ENCODE measurements around the gene ACACB.

ACACB gene

DNA sequence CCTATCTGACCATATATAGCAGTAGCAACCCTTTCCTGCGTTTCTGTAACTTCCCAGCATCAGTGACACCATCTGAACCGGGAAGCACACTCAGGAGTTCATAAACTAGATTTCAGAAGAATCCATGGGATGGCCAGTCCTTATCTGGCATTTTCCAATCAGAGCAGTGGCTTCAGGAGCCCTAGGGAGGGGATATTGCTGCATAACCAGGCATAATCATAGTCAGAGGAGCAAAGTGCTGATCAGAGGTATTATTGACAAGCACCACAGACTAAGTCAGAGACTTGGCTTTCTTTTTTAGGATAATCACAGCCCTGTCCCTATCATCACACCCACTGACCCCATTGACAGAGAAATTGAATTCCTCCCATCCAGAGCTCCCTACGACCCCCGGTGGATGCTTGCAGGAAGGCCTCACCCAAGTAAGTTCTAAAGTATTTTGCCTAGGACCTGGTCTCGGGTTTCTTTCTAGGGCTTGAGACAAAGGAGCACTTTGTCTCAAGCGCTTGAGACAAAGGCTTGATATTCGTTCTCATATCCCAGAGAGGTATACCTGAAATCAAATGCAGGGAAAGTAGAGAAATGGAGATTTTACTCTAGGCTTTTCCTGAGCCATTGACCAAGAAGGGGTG lies 137.6 kb downstream of the ACACB start:
- DNase-seq (ENCODE audit: low read depth in 2 of 3, low spot score in 2 of 3): no peak

DNA sequence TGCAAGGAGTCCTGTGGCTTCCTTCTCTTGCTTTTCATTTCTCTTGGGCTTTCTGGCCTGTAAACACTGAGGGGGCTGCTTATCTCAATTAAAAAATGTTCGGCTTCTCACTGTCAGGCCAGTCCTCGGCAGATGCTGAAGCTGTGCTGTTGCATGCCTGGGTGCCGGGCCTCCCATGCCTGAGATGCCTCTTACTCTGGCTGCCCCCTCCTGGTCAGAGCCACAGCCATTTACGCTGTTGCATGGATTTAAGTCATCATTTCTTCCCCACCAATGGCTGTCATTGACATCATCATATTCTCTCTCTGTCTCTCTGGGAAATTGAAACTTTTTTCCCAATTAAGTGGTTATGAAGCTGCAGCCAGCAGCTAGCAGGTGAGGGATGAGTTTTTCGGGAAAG lies 139.0 kb downstream of the ACACB start:
- no peak for DNase-seq (ENCODE audit: low read depth in 2 of 3, low spot score in 2 of 3)

DNA sequence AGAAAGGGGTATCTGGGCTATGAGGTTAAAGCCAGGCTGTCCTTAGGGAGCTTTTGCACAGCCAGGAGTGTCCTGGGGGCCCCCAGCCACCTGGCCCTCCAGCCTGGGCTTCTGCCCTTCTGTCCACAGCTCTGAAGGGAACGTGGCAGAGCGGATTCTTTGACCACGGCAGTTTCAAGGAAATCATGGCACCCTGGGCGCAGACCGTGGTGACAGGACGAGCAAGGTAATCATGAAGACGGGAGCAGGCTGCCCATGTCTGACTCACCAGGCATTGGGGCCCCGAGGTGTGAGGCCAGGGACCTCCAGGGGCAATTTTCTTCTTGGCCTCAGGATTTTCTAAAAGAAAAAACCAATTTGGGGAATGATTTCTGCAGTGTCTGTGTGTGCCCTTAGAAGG lies 139.6 kb downstream of the ACACB start:
- DNase-seq (ENCODE audit: low read depth in 2 of 3, low spot score in 2 of 3): no peak

DNA sequence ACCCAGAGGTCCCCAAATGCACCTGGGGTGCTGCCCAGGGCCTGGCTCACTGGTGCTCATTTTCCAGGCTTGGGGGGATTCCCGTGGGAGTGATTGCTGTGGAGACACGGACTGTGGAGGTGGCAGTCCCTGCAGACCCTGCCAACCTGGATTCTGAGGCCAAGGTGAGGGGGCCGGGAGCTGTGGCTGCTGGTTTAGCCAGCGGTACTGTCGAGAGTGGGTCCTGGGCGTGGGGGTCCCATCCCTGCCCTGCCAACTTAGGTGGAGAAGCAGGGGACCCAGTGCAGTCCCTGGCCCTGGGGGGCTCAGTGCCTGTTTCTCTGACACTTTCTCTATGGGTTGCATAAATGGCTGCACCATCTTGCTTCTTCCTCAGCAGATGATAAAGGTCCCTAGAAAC lies 141.8 kb downstream of the ACACB start:
- no peak for DNase-seq (ENCODE audit: low read depth in 2 of 3, low spot score in 2 of 3)

DNA sequence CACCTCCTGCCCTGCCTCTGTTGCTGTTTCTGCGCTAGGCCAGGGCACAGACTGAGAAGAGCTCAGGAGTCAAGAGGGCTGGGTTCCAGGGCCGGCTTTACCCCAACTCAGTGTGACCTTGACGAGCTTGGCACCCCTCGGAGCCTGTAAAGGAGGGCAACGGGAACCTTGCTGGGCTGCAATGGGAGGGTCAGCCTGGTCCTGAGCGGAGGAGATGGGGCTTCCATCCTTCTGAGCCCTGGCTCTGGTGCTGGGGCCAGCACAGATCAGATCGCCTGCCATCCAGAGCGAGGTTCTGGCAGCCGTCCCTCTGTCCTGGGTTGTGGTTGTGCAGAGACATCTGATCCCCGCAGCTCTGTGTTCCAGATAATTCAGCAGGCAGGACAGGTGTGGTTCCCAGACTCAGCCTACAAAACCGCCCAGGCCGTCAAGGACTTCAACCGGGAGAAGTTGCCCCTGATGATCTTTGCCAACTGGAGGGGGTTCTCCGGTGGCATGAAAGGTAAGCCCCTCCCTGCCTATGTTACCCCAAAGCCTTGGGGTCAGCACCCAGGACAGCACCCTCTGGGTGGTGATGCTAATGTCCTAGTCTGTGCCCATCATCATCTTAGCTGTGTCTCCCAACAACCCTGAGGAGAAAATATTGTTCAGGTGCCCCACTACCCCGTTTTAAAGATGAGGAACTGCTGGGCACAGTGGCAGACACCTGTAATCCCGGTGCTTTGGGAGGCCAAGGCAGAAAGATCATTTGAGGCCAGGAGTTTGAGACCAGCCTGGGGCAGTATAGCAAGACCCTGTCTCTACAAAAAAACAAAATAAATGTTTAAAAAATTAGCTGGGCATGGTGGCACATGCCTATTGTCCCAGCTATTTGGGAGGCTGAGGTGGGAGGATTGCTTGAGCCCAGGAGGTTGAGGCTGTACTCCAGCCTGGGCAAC lies 142.5 kb downstream of the ACACB start:
- DNase-seq (ENCODE audit: low read depth in 2 of 3, low spot score in 2 of 3): no peak

DNA sequence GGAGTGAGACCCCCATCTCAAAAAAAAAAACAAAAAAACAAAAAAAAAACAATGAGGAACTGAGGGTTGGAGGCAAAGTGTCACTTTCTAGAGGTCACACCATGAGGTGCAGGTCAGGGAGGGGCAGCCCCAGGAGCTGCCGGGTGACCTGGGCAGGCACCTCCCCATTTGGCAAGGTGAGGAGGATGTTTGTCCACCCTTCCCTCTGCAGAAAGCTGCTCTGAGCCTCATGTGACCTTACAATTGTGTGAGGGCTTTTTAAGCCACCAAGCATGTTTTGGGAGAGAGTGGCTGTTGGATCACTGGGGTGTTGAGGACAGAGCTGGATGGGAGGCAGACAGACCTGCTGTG lies 143.1 kb downstream of the ACACB start:
- no peak for DNase-seq (ENCODE audit: low read depth in 2 of 3, low spot score in 2 of 3)

- DNase-seq (ENCODE audit: low read depth in 2 of 3, low spot score in 2 of 3): no peak
Observed at GRCh38 chr12:109261087-109261486, 144.7 kb downstream of the ACACB start.

GRCh38 chr12:109261939-109262338 lies 145.6 kb downstream of the ACACB start:
- DNase-seq (ENCODE audit: low read depth in 2 of 3, low spot score in 2 of 3): no peak

GRCh38 chr12:109263439-109263838 lies 147.1 kb downstream of the ACACB start:
- DNase-seq (ENCODE audit: low read depth in 2 of 3, low spot score in 2 of 3): no peak

DNA sequence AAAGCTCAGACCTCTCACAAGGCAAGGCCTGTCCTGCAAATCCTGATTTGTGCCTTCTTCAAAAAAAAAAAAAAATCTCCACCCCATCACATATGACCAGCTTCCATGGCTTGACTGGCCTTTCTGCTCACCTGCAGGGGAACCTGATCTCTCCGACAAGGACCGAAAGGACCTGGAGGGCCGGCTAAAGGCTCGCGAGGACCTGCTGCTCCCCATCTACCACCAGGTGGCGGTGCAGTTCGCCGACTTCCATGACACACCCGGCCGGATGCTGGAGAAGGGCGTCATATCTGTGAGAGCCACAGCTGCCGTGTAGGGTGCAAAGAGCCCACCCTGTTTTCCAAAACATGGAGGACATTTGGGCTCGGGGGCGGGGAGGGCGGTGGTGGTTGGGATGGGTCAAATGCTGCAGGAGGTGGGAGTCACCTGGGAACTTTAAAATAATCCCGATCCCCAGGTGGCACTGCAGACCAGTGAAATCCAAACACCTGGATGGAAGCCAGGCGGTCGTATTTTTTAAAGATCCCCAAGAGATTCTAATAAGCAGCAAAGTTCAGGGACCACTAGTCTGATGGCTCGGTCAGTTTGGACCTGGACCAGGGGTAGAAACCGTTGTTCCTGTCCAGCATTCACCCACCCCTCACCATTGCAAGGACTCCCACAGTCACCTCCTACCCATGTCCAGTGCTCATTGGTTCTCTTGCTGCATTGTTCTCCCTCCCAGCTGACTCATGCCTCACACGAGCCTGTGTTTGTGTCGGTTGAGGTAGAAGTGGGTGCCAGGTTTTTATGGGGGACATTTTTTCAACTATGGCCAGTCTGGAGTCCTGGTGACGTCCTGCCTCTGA lies 147.9 kb downstream of the ACACB start:
- peak; percentile 13 to 48 (median 20) for DNase-seq (ENCODE audit: low read depth in 2 of 3, low spot score in 2 of 3)

DNA sequence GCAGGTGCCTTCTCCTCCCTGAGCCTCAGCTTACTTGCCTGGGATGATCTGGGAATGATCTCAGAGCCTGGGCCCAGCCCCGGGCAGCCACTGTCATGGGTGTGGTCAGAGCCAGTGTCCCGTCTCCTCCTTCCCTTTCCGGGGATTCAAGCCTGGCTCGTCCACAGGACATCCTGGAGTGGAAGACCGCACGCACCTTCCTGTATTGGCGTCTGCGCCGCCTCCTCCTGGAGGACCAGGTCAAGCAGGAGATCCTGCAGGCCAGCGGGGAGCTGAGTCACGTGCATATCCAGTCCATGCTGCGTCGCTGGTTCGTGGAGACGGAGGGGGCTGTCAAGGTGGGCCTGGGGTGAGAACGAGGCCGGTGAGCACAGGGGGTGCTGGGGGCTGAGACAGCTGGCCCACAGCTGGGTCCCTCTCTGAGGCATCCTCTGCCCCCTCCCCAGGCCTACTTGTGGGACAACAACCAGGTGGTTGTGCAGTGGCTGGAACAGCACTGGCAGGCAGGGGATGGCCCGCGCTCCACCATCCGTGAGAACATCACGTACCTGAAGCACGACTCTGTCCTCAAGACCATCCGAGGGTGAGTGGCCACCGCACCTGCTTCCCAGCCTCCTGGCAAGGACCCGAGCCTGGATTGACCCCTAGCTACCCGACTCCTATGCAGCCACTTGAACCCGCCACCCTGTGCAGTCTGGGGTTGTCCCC lies 148.7 kb downstream of the ACACB start:
- DNase-seq (ENCODE audit: low read depth in 2 of 3, low spot score in 2 of 3): no peak

DNA sequence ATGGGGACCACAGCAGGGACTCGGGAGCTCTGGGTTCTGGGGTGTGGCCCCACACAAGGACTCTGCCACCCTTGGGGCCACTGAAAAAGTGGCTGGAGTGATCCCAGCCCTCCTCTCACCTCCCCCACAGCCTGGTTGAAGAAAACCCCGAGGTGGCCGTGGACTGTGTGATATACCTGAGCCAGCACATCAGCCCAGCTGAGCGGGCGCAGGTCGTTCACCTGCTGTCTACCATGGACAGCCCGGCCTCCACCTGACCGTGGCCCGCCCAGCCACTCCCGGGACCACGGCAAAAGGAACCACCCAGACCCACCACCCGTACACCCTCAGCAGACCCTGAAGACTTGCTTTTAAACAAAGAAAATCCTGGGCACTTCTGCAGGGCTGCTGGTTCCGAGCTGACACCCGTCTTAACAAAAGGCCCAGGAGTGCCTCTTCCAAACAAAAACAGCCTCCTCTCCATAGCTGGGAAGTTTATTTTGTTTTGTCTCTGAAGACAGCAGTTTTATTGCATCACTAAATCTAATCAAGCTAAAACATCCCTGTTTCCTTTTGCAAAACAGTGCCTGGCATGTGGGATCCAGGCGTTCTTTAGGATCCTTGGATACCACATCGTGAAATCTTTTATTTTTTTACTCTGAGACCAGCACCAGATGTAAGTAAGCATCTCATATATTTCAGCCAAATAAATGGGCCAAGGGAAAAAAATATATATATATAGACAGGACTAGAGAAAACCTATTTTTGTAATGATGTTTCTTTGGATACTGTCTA lies 149.9 kb downstream of the ACACB start:
- no peak for DNase-seq (ENCODE audit: low read depth in 2 of 3, low spot score in 2 of 3)

DNA sequence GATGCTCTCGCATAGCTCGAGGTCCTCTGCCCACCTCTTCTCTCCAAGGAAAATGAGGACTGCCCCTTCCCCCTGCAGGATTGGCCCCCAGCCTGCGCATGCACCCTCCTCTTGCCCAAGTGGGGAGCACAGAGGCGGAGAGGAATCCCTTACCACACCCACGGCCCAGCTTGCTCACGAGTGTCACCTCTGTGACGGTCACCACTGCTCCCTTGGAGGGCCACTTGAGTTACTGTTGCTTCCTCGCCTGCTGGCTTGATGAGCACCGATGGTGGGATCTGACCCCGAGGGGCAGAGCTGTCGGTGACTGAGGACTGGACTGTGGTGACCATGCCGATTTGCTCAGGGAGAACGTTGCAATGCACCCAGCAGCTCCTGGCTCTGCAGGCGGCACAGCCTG lies 151.0 kb downstream of the ACACB start:
- DNase-seq (ENCODE audit: low read depth in 2 of 3, low spot score in 2 of 3): no peak

DNA sequence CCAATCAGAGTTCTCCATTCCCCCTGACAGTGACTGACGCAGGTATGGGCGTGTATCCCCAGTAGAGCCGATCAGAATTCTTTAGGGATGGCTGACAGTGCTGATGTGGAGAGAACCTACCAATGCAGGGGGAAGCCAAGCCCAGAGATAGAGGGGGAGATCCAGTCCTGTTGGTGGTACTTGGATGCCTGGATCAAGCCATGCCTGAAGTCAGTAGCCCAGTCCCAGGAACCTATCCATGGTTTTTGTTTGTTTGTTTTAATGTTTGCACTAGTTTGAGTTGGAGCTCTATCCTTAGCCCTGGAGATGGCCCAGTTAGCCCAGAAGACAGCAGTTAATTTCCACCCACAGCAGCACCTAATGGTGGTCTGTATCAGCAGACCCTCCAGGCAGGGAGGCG lies 152.5 kb downstream of the ACACB start:
- DNase-seq (ENCODE audit: low read depth in 2 of 3, low spot score in 2 of 3): no peak

- no peak for DNase-seq (ENCODE audit: low read depth in 2 of 3, low spot score in 2 of 3)
Observed at GRCh38 chr12:109269428-109269827, 153.0 kb downstream of the ACACB start.

DNA sequence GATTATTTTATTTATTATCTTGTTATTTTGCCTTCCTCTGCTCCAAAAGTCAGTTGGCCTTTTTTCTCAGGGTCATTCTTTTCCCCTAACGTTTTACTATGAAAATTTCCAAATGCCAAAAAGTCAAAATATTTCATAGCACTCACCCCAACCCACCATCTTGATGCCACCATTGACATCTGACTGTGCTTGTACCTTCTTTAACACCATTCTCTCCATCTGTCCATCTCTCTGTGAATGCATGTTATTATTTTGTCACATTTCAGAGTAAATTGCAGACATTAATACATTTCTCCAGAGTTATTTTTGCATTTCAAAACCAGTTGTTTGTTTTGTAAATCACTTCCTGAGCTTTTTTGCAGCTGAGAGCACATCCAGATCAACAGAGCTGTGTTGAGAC lies 154.1 kb downstream of the ACACB start:
- no peak for DNase-seq (ENCODE audit: low read depth in 2 of 3, low spot score in 2 of 3)

DNA sequence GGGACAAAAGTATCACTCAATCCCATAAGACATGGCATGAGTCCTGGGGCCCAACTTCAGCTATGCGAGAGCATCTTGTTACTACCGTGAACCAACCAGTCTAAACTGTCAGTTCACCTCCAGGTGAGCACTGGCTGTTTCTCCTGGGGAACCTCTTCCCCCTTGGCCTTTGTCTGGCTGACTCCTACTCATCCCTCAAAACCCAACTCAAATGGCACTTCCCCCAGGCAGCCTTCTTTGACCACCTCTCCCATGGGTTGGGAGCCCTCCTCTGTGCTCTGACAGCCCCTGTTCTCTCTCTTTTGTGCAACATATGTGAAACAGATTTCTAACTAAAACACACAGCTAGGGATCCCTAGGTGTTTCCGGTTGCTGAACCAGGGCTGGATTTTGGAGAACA lies 155.0 kb downstream of the ACACB start:
- no peak for DNase-seq (ENCODE audit: low read depth in 2 of 3, low spot score in 2 of 3)

GRCh38 chr12:109273354-109273753 lies 157.0 kb downstream of the ACACB start:
- no peak for DNase-seq (ENCODE audit: low read depth in 2 of 3, low spot score in 2 of 3)

GRCh38 chr12:109274381-109274780 lies 158.0 kb downstream of the ACACB start:
- DNase-seq (ENCODE audit: low read depth in 2 of 3, low spot score in 2 of 3): no peak

DNA sequence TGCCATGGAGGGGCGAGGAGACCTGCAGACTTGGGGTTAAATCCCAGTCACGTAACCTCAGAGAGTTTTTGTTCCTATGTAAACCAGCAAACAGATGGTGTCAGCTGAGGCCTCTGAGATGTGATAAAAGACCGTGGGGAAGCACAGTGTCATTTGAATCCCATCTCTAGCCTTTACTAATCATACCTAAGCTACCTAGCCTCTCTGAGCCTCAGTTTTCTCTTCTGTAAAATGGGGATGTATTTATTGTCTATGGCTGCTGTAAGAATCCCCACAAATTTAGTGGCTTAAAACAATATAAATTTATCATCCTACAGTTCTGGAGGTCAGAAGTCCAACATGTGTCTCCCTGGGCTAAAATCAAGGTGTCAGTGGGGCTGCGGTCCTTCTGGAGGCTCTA lies 158.8 kb downstream of the ACACB start:
- DNase-seq (ENCODE audit: low read depth in 2 of 3, low spot score in 2 of 3): no peak
